ENCODE results near the gene PCDHGB3. TPM values are rescaled to one million over a fixed set of nuclear protein-coding genes. Genes with fewer than 3 reads are reported as not detected.
"Not testable (repeated sequence)": the region's sequence is repeated elsewhere in the genome, so short reads cannot be mapped to it uniquely, and the experiment has no call there.

PCDHGB3 gene
- total RNA-seq, 6 experiments from 2014 or later, result 3.9 to 4.5 (median 4.3) TPM

GRCh38 chr5:141411575-141411974, 41.5 kb downstream of the PCDHGB3 start:
- Mint-ChIP-seq H3K9me3 (peaks cover 42% of the 10 kb centered on the region), H3K27ac (no peak overlapping the region), H3K27me3 (ENCODE audit: insufficient read depth) (no peaks in the 10 kb centered on the region), H3K4me3 (no peak overlapping the region), H3K4me1 (ENCODE audit: low read depth) (no peaks in the 10 kb centered on the region; the same call in 1 of the 2 replicates), H3K36me3 (ENCODE audit: low read depth) (peaks cover 48% of the 10 kb centered on the region)
- no peak for DNase-seq
- TF ChIP-seq CTCF (IDR thresholded peaks at IDR 0.05), result no peak

GRCh38 chr5:141412854-141413539, 43.0 kb downstream of the PCDHGB3 start, which contains the start of gene PCDHGA10:
PCDHGA10 (plus strand) TSS chr5:141412987; CDS start chr5:141413176, 189 bp downstream.
- H3K27me3 Mint-ChIP-seq (ENCODE audit: insufficient read depth), result peaks cover 2% of the 10 kb centered on the region; the same call in 1 of the 2 replicates
- H3K27ac Mint-ChIP-seq, result no peak within 1 kb of the TSS
- peak; percentile 26 for DNase-seq
- peak; percentile 73 for TF ChIP-seq CTCF (IDR thresholded peaks at IDR 0.05)
- H3K9me3 Mint-ChIP-seq, result peaks cover 38% of the 10 kb centered on the region
- H3K4me1 Mint-ChIP-seq (ENCODE audit: low read depth), result peaks cover 4% of the 10 kb centered on the region
- H3K36me3 Mint-ChIP-seq (ENCODE audit: low read depth), result peaks cover 45% of the 10 kb centered on the region
- 0 out of 2 replicates have a peak within 1 kb of the TSS, but pooled peaks have one; percentile 20 for H3K4me3 Mint-ChIP-seq

- H3K36me3 Mint-ChIP-seq (ENCODE audit: low read depth), result peaks cover 45% of the 10 kb centered on the region
- H3K27me3 Mint-ChIP-seq (ENCODE audit: insufficient read depth), result peaks cover 2% of the 10 kb centered on the region; the same call in 1 of the 2 replicates
- TF ChIP-seq CTCF (IDR thresholded peaks at IDR 0.05), result no peak
- no peak overlapping the region for H3K4me3 Mint-ChIP-seq
- H3K27ac Mint-ChIP-seq, result no peak overlapping the region
- no peak for DNase-seq
- H3K4me1 Mint-ChIP-seq (ENCODE audit: low read depth), result peaks cover 10% of the 10 kb centered on the region
- H3K9me3 Mint-ChIP-seq, result peaks cover 38% of the 10 kb centered on the region
Observed at GRCh38 chr5:141413540-141414069, 43.6 kb downstream of the PCDHGB3 start.

DNA sequence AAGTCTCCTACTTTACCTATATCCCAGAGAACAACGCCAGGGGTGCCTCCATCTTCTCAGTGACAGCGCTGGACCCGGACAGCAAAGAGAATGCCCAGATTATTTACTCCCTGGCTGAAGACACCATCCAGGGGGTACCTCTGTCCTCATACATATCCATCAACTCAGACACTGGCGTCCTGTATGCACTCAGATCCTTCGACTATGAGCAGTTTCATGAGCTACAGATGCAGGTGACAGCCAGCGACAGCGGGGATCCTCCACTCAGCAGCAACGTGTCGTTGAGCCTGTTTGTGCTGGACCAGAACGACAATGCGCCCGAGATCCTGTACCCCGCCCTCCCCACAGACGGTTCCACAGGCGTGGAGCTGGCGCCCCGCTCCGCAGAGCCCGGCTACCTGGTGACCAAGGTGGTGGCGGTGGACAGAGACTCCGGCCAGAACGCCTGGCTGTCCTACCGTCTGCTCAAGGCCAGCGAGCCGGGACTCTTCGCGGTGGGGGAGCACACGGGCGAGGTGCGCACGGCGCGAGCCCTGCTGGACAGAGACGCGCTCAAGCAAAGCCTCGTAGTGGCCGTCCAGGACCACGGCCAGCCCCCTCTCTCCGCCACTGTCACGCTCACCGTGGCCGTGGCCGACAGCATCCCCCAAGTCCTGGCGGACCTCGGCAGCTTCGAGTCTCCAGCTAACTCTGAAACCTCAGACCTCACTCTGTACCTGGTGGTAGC, 44.7 kb downstream of the PCDHGB3 start:
- Mint-ChIP-seq H3K9me3 (peaks cover 33% of the 10 kb centered on the region), H3K36me3 (ENCODE audit: low read depth) (peaks cover 43% of the 10 kb centered on the region), H3K4me1 (ENCODE audit: low read depth) (peaks cover 14% of the 10 kb centered on the region)
- not testable (repeated sequence) for H3K4me3 Mint-ChIP-seq; DNase-seq; H3K27ac Mint-ChIP-seq; H3K27me3 Mint-ChIP-seq (ENCODE audit: insufficient read depth)

DNA sequence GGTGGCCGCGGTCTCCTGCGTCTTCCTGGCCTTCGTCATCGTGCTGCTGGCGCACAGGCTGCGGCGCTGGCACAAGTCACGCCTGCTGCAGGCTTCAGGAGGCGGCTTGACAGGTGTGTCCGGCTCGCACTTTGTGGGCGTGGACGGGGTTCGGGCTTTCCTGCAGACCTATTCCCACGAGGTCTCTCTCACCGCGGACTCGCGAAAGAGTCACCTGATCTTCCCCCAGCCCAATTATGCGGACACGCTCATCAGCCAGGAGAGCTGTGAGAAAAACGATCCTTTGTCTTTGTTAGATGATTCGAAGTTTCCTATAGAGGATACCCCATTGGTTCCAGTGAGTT, 45.2 kb downstream of the PCDHGB3 start:
- Mint-ChIP-seq H3K4me1 (ENCODE audit: low read depth) (peaks cover 14% of the 10 kb centered on the region), H3K36me3 (ENCODE audit: low read depth) (peaks cover 45% of the 10 kb centered on the region), H3K9me3 (peaks cover 32% of the 10 kb centered on the region)
- H3K27ac Mint-ChIP-seq; H3K4me3 Mint-ChIP-seq; H3K27me3 Mint-ChIP-seq (ENCODE audit: insufficient read depth); DNase-seq: not testable (repeated sequence)

- H3K36me3 Mint-ChIP-seq (ENCODE audit: low read depth), result peaks cover 61% of the 10 kb centered on the region
- H3K4me3 Mint-ChIP-seq, result peak within 1 kb of the TSS; percentile 90
- peak; percentile 86 for TF ChIP-seq CTCF (IDR thresholded peaks at IDR 0.05)
- H3K27ac Mint-ChIP-seq, result peak within 1 kb of the TSS; percentile 79; the same call in 1 of the 2 replicates
- DNase-seq, result peak; percentile 83
- H3K27me3 Mint-ChIP-seq (ENCODE audit: insufficient read depth), result not testable (repeated sequence)
- H3K9me3 Mint-ChIP-seq, result peaks cover 50% of the 10 kb centered on the region
- H3K4me1 Mint-ChIP-seq (ENCODE audit: low read depth), result peaks cover 25% of the 10 kb centered on the region
Observed at GRCh38 chr5:141417494-141418172, 47.6 kb downstream of the PCDHGB3 start, which contains the start of gene PCDHGB7. PCDHGB7 (plus strand) TSS chr5:141417677; CDS start chr5:141417860, 183 bp downstream.

Measured in HFFc6 (cell line).